Astrocyte (in vitro differentiated cells and primary cell): ENCODE results near the gene GADD45B.

Source experiments
- EZH2 ChIP-seq: IDR thresholded peaks from 2 replicates; pipeline ENCODE4 v1.6.1; 2012; ENCODE audit warnings: mild to moderate bottlenecking, low read length, inconsistent platforms; ENCODE audit not compliant: insufficient read depth
- TF ChIP-seq, protein P1 (sequence below): IDR thresholded peaks from 2 replicates; pipeline ENCODE4 v1.5.1; 2011; ENCODE audit warnings: low read depth, mild to moderate bottlenecking, inconsistent platforms, low read length, moderate library complexity; ENCODE audit not compliant: insufficient read depth

DNA sequence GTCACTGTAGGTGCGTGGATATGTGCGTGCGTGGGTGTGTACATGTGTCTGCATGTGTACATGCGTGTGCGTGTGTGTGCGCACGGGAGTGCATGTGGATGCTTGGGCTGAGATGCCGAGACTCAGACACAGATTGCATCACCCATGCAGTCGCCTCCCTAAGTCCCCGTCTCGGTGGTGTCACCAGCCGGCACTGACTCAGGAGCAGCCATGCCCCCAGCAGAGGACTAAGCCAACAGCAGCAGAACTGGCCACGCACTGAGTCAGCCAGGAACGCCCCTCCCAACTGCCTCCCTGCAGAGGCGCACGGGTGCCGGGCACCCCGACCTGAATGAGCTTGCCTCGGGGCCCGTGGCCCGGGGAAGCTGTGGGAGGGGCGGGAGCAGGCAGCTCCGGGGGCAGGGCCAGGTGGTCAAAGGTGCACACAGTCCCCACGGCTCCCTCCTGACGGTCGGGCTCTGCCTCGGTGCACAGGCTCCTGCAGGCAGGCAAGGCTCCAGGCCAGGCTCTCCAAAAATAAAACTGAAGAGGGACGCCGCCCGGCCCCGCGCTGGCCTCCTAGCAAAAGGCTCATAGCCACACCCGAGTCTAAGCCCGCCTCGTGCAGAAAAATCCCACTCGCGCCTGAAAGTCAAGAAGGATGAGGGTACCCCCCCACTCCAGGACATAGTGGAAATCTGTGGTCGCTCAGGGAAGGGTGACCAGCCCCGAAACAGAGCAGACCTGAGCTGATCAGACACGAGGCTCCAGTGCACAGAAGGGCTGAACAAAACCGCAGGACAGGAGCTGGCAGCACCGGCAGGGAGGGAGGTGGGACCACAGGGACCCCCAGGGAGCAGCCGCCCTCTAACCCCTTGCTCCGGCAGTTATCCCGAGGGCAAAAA is 49.2 kb downstream of the GADD45B start:
- TF ChIP-seq, protein P1, sequence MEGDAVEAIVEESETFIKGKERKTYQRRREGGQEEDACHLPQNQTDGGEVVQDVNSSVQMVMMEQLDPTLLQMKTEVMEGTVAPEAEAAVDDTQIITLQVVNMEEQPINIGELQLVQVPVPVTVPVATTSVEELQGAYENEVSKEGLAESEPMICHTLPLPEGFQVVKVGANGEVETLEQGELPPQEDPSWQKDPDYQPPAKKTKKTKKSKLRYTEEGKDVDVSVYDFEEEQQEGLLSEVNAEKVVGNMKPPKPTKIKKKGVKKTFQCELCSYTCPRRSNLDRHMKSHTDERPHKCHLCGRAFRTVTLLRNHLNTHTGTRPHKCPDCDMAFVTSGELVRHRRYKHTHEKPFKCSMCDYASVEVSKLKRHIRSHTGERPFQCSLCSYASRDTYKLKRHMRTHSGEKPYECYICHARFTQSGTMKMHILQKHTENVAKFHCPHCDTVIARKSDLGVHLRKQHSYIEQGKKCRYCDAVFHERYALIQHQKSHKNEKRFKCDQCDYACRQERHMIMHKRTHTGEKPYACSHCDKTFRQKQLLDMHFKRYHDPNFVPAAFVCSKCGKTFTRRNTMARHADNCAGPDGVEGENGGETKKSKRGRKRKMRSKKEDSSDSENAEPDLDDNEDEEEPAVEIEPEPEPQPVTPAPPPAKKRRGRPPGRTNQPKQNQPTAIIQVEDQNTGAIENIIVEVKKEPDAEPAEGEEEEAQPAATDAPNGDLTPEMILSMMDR: no peak
- TF ChIP-seq EZH2: no peak
